Astrocyte (in vitro differentiated cells and primary cell): ENCODE data around the gene PRRX2.

Source experiments
- EZH2 ChIP-seq: IDR thresholded peaks from 2 replicates; pipeline ENCODE4 v1.6.1; 2012; ENCODE audit warnings: mild to moderate bottlenecking, low read length, inconsistent platforms; ENCODE audit not compliant: insufficient read depth
- TF ChIP-seq, protein P1 (sequence below): IDR thresholded peaks from 2 replicates; pipeline ENCODE4 v1.5.1; 2011; ENCODE audit warnings: low read depth, mild to moderate bottlenecking, inconsistent platforms, low read length, moderate library complexity; ENCODE audit not compliant: insufficient read depth

DNA sequence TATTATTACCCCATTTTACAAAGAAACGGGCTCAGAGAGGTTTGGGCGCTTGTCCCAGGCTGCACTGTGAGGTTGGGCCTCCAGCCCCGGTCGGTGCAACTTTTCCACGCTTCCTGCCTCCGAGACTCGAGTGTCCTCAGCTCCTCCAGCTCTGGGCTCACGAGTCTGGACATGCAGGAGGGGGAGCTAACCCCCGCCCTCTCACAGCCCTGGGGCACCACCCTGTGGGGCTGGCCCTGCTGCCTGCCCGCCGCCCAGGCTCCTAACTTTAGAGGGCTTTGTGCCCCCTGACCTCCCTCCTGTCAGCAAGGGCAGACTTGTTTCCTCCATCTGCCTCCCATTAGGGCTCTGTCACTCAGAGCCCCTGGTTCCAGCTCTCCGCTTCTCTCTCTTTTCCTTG, 19.2 kb upstream of the PRRX2 start:
- TF ChIP-seq, protein P1, sequence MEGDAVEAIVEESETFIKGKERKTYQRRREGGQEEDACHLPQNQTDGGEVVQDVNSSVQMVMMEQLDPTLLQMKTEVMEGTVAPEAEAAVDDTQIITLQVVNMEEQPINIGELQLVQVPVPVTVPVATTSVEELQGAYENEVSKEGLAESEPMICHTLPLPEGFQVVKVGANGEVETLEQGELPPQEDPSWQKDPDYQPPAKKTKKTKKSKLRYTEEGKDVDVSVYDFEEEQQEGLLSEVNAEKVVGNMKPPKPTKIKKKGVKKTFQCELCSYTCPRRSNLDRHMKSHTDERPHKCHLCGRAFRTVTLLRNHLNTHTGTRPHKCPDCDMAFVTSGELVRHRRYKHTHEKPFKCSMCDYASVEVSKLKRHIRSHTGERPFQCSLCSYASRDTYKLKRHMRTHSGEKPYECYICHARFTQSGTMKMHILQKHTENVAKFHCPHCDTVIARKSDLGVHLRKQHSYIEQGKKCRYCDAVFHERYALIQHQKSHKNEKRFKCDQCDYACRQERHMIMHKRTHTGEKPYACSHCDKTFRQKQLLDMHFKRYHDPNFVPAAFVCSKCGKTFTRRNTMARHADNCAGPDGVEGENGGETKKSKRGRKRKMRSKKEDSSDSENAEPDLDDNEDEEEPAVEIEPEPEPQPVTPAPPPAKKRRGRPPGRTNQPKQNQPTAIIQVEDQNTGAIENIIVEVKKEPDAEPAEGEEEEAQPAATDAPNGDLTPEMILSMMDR = no peak
- no peak for TF ChIP-seq EZH2
